Colonic mucosa (tissue), 4 donors: ENCODE data around the gene DOCK10. TPM values are rescaled to one million over a fixed set of nuclear protein-coding genes. Genes with fewer than 3 reads are reported as not detected.

ENCODE experiments used
- DNase-seq: peaks from one replicate; pipeline ENCODE4 v3.0.0-alpha.2; 2020
- H3K27ac ChIP-seq: fragments of 200-600 bp; one replicate; pipeline ENCODE4 v1.8.0; 2021
- H3K27me3 ChIP-seq: fragments of 200-600 bp; one replicate; pipeline ENCODE4 v1.8.0; 2021
- H3K36me3 ChIP-seq: fragments of 200-600 bp; one replicate; pipeline ENCODE4 v1.8.0; 2021
- H3K4me1 ChIP-seq: fragments of 200-600 bp; one replicate; pipeline ENCODE4 v1.8.0; 2021; ENCODE audit warnings: mild to moderate bottlenecking
- H3K4me3 ChIP-seq: fragments of 200-600 bp; one replicate; pipeline ENCODE4 v1.8.0; 2021
- H3K9ac ChIP-seq, 2 donors: one replicate each; pipeline ENCODE4 v1.7.0; 2013; ENCODE audit warnings: control low read depth in 2 of 2, low read depth in 2 of 2, low read length in 2 of 2
- H3K9me3 ChIP-seq: fragments of 200-600 bp; one replicate; pipeline ENCODE4 v1.8.0; 2021
- CTCF ChIP-seq: fragments of 200-600 bp; IDR thresholded peaks from one replicate; pipeline ENCODE4 v1.8.0; 2022; ENCODE audit warnings: antibody characterized with exemption, mild to moderate bottlenecking
- intact Hi-C: fragments of 100-400 bp; cut with DNase I; formaldehyde crosslinking; loops from one replicate; pipeline ENCODE4 v1.14.1; 2022
- total RNA-seq, 2 donors: library from RNA; stranded (reverse); fragmentation: NEBNext Ultra II Directional in 1 of 2; extraction: Animal tissue kit (Norgen Biotek cat#: 25700) in 1 of 2; gene quantifications; one replicate each; pipeline ENCODE4 v1.2.1, GENCODE V29; 2021
- donor health status: healthy.
- donor health status: DM: no; HTN: no; CAD: no.
- donor health status: DM: no; HTN: no; CAD: no.

Gene DOCK10
- total RNA-seq, 2 donors from 2014 or later: 13.5 to 17.4 TPM

GRCh38 chr2:224875153-224875552, 167.1 kb downstream of the DOCK10 start:
- Histone ChIP-seq H3K27ac (no peak overlapping the region), H3K9ac (no peak overlapping the region)
- intact Hi-C loops: no loop called here

GRCh38 chr2:224871813-224872212, 170.5 kb downstream of the DOCK10 start:
- no peaks in the 10 kb centered on the region for H3K36me3 ChIP-seq
- no peak for DNase-seq
- intact Hi-C loops: no loop called here
- no peak for TF ChIP-seq CTCF
- H3K4me3 ChIP-seq: no peak overlapping the region
- no peaks in the 10 kb centered on the region for H3K9me3 ChIP-seq
- no peaks in the 10 kb centered on the region for H3K27me3 ChIP-seq
- H3K27ac ChIP-seq: no peak overlapping the region
- no peak overlapping the region for H3K9ac ChIP-seq
- no peaks in the 10 kb centered on the region for H3K4me1 ChIP-seq

More at GRCh38 chr2:224875153-224875552, 167.1 kb downstream of the DOCK10 start:
- H3K4me3 ChIP-seq: no peak overlapping the region
- no peak for TF ChIP-seq CTCF
- no peaks in the 10 kb centered on the region for H3K27me3 ChIP-seq
- H3K9me3 ChIP-seq: no peaks in the 10 kb centered on the region
- H3K36me3 ChIP-seq: no peaks in the 10 kb centered on the region
- H3K4me1 ChIP-seq: no peaks in the 10 kb centered on the region
- no peak for DNase-seq

- H3K4me1 ChIP-seq: no peaks in the 10 kb centered on the region
- intact Hi-C loops: no loop called here
- no peaks in the 10 kb centered on the region for H3K36me3 ChIP-seq
- no peak for TF ChIP-seq CTCF
- no peaks in the 10 kb centered on the region for H3K27me3 ChIP-seq
- DNase-seq: no peak
- H3K9ac ChIP-seq: no peak overlapping the region
- no peak overlapping the region for H3K27ac ChIP-seq
- H3K9me3 ChIP-seq: no peaks in the 10 kb centered on the region
- H3K4me3 ChIP-seq: no peak overlapping the region
Measured at GRCh38 chr2:224870341-224870740, 171.9 kb downstream of the DOCK10 start.

- Histone ChIP-seq H3K9me3 (no peaks in the 10 kb centered on the region), H3K27me3 (no peaks in the 10 kb centered on the region), H3K9ac (no peak overlapping the region), H3K4me1 (no peaks in the 10 kb centered on the region), H3K27ac (no peak overlapping the region), H3K4me3 (no peak overlapping the region), H3K36me3 (no peaks in the 10 kb centered on the region)
- no peak for DNase-seq
- TF ChIP-seq CTCF: no peak
- intact Hi-C loops: no loop called here
Measured at GRCh38 chr2:224869601-224870233, 172.6 kb downstream of the DOCK10 start.

- DNase-seq: no peak
- Histone ChIP-seq H3K27me3 (no peaks in the 10 kb centered on the region), H3K9ac (no peak overlapping the region), H3K4me1 (no peaks in the 10 kb centered on the region), H3K4me3 (no peak overlapping the region), H3K27ac (no peak overlapping the region), H3K36me3 (no peaks in the 10 kb centered on the region), H3K9me3 (no peaks in the 10 kb centered on the region)
- intact Hi-C loops: no loop called here
- TF ChIP-seq CTCF: no peak
Measured at GRCh38 chr2:224865016-224865415, 177.3 kb downstream of the DOCK10 start.
